Measurements from ENCODE around the gene PRAF2. TPM values are rescaled to one million over a fixed set of nuclear protein-coding genes. Genes with fewer than 3 reads are reported as not detected.

PRAF2 gene
- total RNA-seq, 2 experiments from 2014 or later = 23.8 to 23.9 TPM

Other genes with a start within 250 kb of the PRAF2 start
- not detected for gene ERAS, start 247.5 kb downstream of the PRAF2 start, total RNA-seq
- gene PCSK1N, start 238.4 kb downstream of the PRAF2 start, total RNA-seq = 1 to 10 TPM in 1 of 2 experiments, under 1 TPM in 1; 0.68 to 1.2 TPM
- 10 to 100 TPM; 39.2 to 44.5 TPM for gene TIMM17B, start 176.2 kb downstream of the PRAF2 start, total RNA-seq
- 10 to 100 TPM; 58.2 to 61.0 TPM for gene PQBP1, start 176.1 kb downstream of the PRAF2 start, total RNA-seq
- 10 to 100 TPM; 12.7 to 14.1 TPM for gene SLC35A2, start 162.4 kb downstream of the PRAF2 start, total RNA-seq
- 10 to 100 TPM; 63.1 to 63.2 TPM for gene PIM2, start 155.0 kb downstream of the PRAF2 start, total RNA-seq
- gene OTUD5, start 116.4 kb downstream of the PRAF2 start, total RNA-seq = 10 to 100 TPM; 60.7 to 62.4 TPM
- 1 to 10 TPM; 5.6 to 5.9 TPM for gene KCND1, start 102.2 kb downstream of the PRAF2 start, total RNA-seq
- 100 to 1,000 TPM; 116 to 123 TPM for gene GRIPAP1, start 71.7 kb downstream of the PRAF2 start, total RNA-seq
- 10 to 100 TPM; 26.1 to 29.0 TPM for gene TFE3, start 30.6 kb downstream of the PRAF2 start, total RNA-seq
- 1 to 10 TPM; 9.0 to 9.1 TPM for gene CCDC120, start 15.0 kb downstream of the PRAF2 start, total RNA-seq
- 10 to 100 TPM; 53.4 to 55.1 TPM for gene WDR45, start 5.9 kb upstream of the PRAF2 start, total RNA-seq
- gene GPKOW, start 49.7 kb upstream of the PRAF2 start, total RNA-seq = 10 to 100 TPM; 27.5 to 27.6 TPM
- gene MAGIX, start 88.8 kb upstream of the PRAF2 start, total RNA-seq = 1 to 10 TPM in 1 of 2 experiments, under 1 TPM in 1; 0.91 to 1.1 TPM
- gene PLP2, start 97.9 kb upstream of the PRAF2 start, total RNA-seq = 10 to 100 TPM; 47.5 to 50.4 TPM
- 10 to 100 TPM; 16.1 to 16.7 TPM for gene PRICKLE3, start 112.4 kb upstream of the PRAF2 start, total RNA-seq
- 1 to 10 TPM; 2.6 to 3.6 TPM for gene SYP, start 126.2 kb upstream of the PRAF2 start, total RNA-seq
- gene CACNA1F, start 159.3 kb upstream of the PRAF2 start, total RNA-seq = 1 to 10 TPM; 1.7 to 2.2 TPM
- gene CCDC22, start 161.5 kb upstream of the PRAF2 start, total RNA-seq = 10 to 100 TPM; 27.8 to 29.6 TPM
- gene FOXP3, start 190.7 kb upstream of the PRAF2 start, total RNA-seq = 10 to 100 TPM; 23.3 to 23.6 TPM
- gene PPP1R3F, start 195.8 kb upstream of the PRAF2 start, total RNA-seq = 10 to 100 TPM; 12.7 to 13.2 TPM
- not detected for gene GAGE10, start 229.6 kb upstream of the PRAF2 start, total RNA-seq
- gene GAGE12J, start 248.0 kb upstream of the PRAF2 start, total RNA-seq = not detected